Measurements from ENCODE around the gene PKDCC.

DNA sequence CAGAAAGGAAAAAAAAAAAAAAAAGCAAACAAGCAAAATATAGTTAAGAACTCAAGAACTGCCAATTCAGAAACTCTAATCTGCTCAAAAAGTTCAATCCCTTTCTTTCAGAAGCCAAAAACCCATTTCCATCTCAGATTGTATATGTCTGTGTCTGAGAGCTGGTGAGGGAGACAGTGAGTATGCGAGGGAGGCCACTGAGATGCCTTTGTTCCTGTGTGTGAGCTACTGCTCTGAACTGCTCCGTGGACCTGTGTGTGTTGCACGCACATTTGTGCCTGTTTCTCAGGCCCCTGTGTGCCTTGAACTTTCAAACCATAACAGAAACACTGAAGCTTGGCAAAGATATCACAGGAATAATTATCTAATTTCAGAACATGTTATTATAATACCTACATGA is 2.5 kb upstream of the PKDCC start:
- TF ChIP-seq, protein P1, sequence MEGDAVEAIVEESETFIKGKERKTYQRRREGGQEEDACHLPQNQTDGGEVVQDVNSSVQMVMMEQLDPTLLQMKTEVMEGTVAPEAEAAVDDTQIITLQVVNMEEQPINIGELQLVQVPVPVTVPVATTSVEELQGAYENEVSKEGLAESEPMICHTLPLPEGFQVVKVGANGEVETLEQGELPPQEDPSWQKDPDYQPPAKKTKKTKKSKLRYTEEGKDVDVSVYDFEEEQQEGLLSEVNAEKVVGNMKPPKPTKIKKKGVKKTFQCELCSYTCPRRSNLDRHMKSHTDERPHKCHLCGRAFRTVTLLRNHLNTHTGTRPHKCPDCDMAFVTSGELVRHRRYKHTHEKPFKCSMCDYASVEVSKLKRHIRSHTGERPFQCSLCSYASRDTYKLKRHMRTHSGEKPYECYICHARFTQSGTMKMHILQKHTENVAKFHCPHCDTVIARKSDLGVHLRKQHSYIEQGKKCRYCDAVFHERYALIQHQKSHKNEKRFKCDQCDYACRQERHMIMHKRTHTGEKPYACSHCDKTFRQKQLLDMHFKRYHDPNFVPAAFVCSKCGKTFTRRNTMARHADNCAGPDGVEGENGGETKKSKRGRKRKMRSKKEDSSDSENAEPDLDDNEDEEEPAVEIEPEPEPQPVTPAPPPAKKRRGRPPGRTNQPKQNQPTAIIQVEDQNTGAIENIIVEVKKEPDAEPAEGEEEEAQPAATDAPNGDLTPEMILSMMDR (IDR thresholded peaks at IDR 0.05): no peak
- no peak for TF ChIP-seq POLR2A (IDR thresholded peaks at IDR 0.05)
